GM21360 (cell line): Measurements from ENCODE around the gene ZNF892.
"Not testable (repeated sequence)": the region's sequence is repeated elsewhere in the genome, so short reads cannot be mapped to it uniquely, and the experiment has no call there.

Source experiments
- ATAC-seq: cut with Tn5 transposase; IDR thresholded peaks from one replicate; pipeline ENCODE4 v1.9.1; 2021; ENCODE audit warnings: mild to moderate bottlenecking, moderate library complexity; ENCODE audit not compliant: unreplicated experiment

Gene ZNF892

DNA sequence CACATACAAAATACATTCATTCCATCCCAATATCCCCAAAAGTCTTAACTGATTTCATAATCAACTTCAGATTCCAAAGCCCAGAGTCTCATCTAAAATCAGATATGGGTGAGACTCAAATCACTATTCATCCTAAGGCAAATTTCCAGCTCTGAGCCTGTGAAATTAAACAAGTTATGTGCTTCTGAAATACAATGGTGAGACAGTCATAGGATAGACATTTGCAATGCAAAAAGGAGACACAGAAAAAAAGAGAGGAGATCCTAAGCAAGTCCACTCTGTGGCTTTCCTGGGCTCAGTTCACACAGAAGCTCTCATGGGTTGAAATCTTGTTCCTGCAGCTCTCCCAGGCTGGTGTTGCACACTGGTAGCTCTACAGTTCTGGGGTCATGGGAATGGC, 18.3 kb downstream of the ZNF892 start:
- ATAC-seq, result no peak

DNA sequence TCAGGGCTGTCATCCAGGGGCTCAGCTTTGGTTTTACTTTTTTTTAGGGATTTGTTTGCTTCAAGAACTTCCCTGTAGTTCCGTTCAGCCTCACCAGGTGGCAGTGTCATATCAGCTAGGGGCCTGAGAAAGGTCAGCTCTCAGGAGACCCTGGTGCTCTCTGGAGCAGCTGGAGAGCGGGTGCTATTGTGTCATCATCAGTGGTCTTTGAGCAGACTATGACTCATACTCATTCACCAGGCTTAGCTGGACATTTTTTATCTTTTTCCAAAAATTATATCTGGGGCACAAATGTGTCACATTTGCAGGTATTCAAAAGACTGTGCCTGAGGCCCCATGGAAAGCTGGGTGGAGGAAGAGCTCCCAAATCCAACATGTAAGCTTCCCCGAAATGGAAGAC, 24.4 kb downstream of the ZNF892 start:
- ATAC-seq, result no peak

DNA sequence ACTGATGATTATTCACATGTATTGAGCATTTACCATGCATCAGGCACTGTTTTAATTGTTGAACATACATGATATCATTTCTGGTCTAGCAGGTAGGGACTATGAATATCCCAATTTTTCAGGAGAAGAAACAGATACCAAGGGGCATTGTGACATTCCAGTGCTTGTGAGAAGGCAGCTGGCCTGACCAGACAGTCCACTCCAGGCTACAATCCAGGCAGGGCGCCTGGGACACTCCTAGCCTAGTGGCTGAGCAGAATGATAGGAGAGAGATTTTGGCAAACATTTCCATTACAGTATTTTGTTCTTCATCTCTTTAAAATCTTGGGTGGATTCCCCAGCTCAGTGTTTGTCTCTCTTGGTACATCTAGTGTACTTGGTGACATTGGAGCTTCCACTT, 24.9 kb downstream of the ZNF892 start:
- ATAC-seq, result no peak

DNA sequence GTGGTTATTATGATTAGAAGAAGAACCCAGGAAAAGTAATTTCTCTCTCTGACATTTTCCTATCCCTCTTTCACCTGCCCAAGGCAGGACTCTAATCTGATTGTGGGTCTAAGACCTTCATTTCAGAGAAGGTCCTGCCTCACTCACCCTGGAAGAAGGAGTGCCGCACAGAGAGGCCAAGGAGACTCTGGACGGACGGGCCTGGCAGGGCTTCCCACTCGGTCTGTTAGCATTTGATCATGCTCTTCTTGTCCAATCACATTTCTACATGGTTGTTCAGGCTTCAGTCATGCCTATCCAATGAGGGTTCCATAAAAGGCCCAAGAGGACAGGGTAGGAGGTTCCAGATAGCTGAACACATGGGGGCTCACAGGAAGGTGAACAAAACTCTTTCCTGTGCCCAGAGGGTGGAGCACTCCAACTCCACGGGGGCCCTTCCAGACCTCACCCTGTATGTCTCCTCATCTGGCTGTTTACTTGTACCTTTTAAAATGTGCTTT, 27.0 kb downstream of the ZNF892 start:
- no peak for ATAC-seq

DNA sequence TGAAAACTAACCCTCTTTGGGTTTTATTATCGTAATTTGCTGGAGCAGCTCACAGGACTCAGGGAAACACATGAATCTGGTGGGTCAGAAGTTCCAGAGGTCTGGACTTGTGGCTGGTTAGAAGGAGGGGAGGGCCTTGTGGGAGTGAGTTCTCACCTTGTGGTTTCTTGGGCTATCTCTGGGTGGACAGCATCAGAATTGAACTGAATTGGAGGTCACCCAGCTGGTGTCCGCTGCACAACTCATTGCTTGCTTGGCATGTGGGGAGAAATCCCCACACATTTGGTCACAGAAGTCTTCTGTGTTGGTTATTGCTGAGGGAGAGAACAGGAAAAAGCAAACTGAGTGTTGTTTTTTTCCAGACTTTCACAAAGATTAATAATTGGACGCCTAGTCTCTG, 27.5 kb downstream of the ZNF892 start:
- ATAC-seq, result no peak

DNA sequence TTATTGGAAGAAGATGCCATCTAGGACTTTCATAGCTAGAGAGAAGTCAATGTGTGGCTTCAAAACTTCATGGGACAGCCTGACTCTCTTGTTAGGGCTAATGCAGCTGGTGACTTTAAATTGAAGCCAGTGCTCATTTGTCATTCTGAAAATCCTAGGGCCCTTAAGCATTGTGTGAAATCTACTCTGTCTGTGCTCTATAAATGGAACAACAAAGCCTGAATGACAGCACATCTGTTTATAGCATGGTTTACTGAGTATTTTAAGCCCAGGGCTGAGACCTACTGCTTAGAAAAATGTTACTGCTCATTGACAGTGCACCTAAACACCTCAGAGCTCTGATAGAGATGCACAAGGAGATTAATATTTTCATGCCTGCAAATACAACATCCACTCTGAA, 30.8 kb downstream of the ZNF892 start:
- ATAC-seq, result no peak

DNA sequence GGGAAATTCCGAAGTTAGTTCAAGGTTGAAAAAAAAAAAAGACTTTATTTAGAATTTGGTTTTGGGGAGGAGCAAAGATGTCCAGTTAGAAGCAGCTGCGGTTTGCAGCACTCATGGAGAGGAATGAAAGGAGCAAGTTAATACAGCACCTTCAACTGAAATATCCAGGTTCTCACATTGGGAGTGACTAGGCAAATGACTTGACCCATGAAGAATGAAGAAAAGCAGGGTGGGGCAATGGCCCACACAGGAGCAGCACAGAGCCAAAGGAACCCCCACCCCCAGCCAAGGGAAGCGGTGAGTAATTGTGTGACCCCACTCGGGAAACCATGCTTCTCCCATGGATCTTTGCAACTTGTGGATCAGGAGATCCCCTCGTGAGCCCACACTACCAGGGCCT, 32.8 kb downstream of the ZNF892 start:
- ATAC-seq, result no peak

DNA sequence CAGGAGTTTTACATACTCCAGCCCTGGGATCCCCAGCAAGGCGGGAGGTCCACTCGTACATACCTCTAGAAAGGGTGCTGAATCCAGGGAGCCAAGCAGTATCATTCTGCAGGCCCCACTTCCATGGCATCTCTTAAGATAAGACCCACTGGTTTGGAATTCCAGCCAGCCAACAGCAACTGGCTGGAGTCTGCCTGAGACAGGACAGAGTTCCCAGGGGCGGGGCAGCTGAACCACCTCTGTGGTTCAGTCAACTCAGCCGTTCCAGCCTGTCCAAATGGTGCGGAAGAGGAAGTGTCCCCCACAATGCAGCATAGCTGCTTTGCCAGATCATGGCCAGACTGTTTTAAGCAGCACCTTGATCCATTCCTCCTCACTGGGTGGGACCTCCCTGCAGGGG, 33.2 kb downstream of the ZNF892 start:
- no peak for ATAC-seq

DNA sequence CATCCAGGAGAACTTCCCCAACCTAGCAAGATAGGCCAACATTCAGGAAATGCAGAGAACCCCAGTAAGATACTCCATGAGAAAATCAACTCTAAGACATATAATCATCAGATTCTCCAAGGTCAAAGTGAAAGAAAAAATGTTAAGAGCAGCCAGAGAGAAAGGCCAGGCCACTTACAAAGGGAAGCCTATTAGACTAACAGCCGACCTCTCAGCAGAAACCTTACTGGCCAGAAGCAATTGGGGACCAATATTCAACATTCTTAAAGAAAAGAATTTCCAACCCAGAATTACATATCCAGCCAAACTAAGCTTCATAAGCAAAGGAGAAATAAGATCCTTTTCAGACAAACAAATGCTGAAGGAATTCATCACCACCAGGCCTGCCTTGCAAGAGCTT, 34.8 kb downstream of the ZNF892 start:
- ATAC-seq, result not testable (repeated sequence)
